IPS DF 4.7 (cell line): Measurements from ENCODE around the gene UBALD2.
"Not testable (repeated sequence)": the region's sequence is repeated elsewhere in the genome, so short reads cannot be mapped to it uniquely, and the experiment has no call there.

Experiments
- DNase-seq: peaks from one replicate; pipeline ENCODE4 v3.0.0-alpha.2; 2013; ENCODE audit warnings: low spot score; ENCODE audit errors: extremely low read depth

The UBALD2 gene

GRCh38 chr17:76264755-76265623 lies at the start of gene UBALD2:
TSS of gene UBALD2 (plus strand) at chr17:76265348. CDS start at chr17:76265506, 158 bp downstream.
- peak; percentile 87 for DNase-seq

GRCh38 chr17:76217081-76217480 lies 48.1 kb upstream of the UBALD2 start:
- no peak for DNase-seq

GRCh38 chr17:76219670-76220383 lies 45.3 kb upstream of the UBALD2 start:
- DNase-seq, result no peak

GRCh38 chr17:76223802-76224201 lies 41.3 kb upstream of the UBALD2 start:
- DNase-seq, result no peak

GRCh38 chr17:76225373-76226086 lies 39.6 kb upstream of the UBALD2 start:
- DNase-seq, result not testable (repeated sequence)

GRCh38 chr17:76226749-76227148 lies 38.4 kb upstream of the UBALD2 start:
- DNase-seq, result not testable (repeated sequence)

- DNase-seq, result no peak
Measured at GRCh38 chr17:76232342-76232741, 32.8 kb upstream of the UBALD2 start.

- no peak for DNase-seq
Measured at GRCh38 chr17:76233588-76234353, 31.4 kb upstream of the UBALD2 start.

- DNase-seq, result no peak
Measured at GRCh38 chr17:76234354-76234679, 30.8 kb upstream of the UBALD2 start.

- no peak for DNase-seq
Measured at GRCh38 chr17:76235883-76236282, 29.3 kb upstream of the UBALD2 start.

GRCh38 chr17:76236603-76237002 lies 28.5 kb upstream of the UBALD2 start:
- DNase-seq, result no peak

GRCh38 chr17:76237859-76238313 lies 27.3 kb upstream of the UBALD2 start:
- no peak for DNase-seq

- no peak for DNase-seq
Measured at GRCh38 chr17:76238847-76239537, 26.2 kb upstream of the UBALD2 start.

GRCh38 chr17:76239538-76240274 lies 25.4 kb upstream of the UBALD2 start:
- no peak for DNase-seq

GRCh38 chr17:76240461-76241203 lies 24.5 kb upstream of the UBALD2 start, which contains the start of gene RNF157:
TSS of gene RNF157 (minus strand) at chr17:76240493. CDS start at chr17:76240240, 253 bp downstream.
- DNase-seq, result no peak

- DNase-seq, result no peak
Measured at GRCh38 chr17:76241204-76241538, 24.0 kb upstream of the UBALD2 start.

GRCh38 chr17:76241691-76242255 lies 23.4 kb upstream of the UBALD2 start:
- DNase-seq, result no peak

- DNase-seq, result no peak
Measured at GRCh38 chr17:76243826-76244679, 21.1 kb upstream of the UBALD2 start.
